ENCODE data around the gene MAX. TPM values are rescaled to one million over a fixed set of nuclear protein-coding genes. Genes with fewer than 3 reads are reported as not detected.

Gene MAX
- total and polyA plus RNA-seq, 2 of the 8 experiments (the other 6 are each of a cell fraction or from before 2014, with no cell fraction given): 36.9 to 65.1 TPM

GRCh38 chr14:65104791-65105190 is 2.5 kb upstream of the MAX start (continued):
- TF ChIP-seq CHD1 (IDR thresholded peaks at IDR 0.05; ENCODE audit: low read depth, low read length) (no peak), KDM4A (IDR thresholded peaks at IDR 0.05; ENCODE audit: low read depth, low read length, severe bottlenecking) (no peak), BRCA1 (IDR thresholded peaks at IDR 0.05; ENCODE audit: low read depth, low read length) (no peak), CBX8 (IDR thresholded peaks at IDR 0.05; ENCODE audit: borderline replicate concordance, low read depth, low read length) (no peak), SP4 (IDR thresholded peaks at IDR 0.05; ENCODE audit: low read length) (no peak)
